NB4 (cell line): Measurements from ENCODE around the gene KRTAP4-3.

Source experiments
- CTCF ChIP-seq: IDR thresholded peaks from one replicate; pipeline ENCODE4 v1.5.1; 2012; ENCODE audit warnings: low read depth, low read length
- MAX ChIP-seq: IDR thresholded peaks from 2 replicates; pipeline ENCODE4 v1.6.1; 2011; ENCODE audit warnings: low read depth, low read length

- TF ChIP-seq CTCF (no peak), MAX (no peak)
These were observed 44.6 kb upstream of the KRTAP4-3 start for GRCh38 chr17:41212524-41213169.
